Prostate gland (tissue), 2 donors: ENCODE measurements around the gene ALOX5AP. TPM values are rescaled to one million over a fixed set of nuclear protein-coding genes. Genes with fewer than 3 reads are reported as not detected.

Experiments
- DNase-seq: peaks from one replicate; pipeline ENCODE4 v3.0.0-alpha.2; 2019; ENCODE audit warnings: low spot score
- H3K27ac ChIP-seq, 2 donors: fragments of 200-600 bp; sonication (generic); 2 replicates each; pipeline ENCODE4 v1.5.1; 2017 to 2019
- H3K27me3 ChIP-seq: fragments of 200-600 bp; sonication (generic); replicated peaks from 2 replicates; pipeline ENCODE4 v1.5.1; 2019; ENCODE audit not compliant: insufficient read depth
- H3K36me3 ChIP-seq, 2 donors: fragments of 200-600 bp; sonication (generic); 1 replicate in 1 of 2; 2 replicates in 1 of 2; pipeline versions ENCODE4 v1.5.1 to v1.8.1; 2017 to 2019
- H3K4me1 ChIP-seq: fragments of 200-600 bp; sonication (generic); replicated peaks from 2 replicates; pipeline ENCODE4 v1.5.1; 2019
- H3K4me3 ChIP-seq, 2 donors: fragments of 200-600 bp; sonication (generic); 2 replicates each; pipeline ENCODE4 v1.5.1; 2017 to 2019
- H3K9me3 ChIP-seq: fragments of 200-600 bp; sonication (generic); 2 replicates; pipeline ENCODE4 v1.5.1; 2017
- CTCF ChIP-seq, 4 experiments: fragments of 200-600 bp in 2 of 4; fragments of 450-650 bp in 2 of 4; sonication (generic) in 2 of 4; IDR thresholded peaks; 1 replicate in 3 of 4; 2 replicates in 1 of 4; pipeline ENCODE4 v1.5.1; 2016 to 2019; ENCODE audit warnings: antibody characterized with exemption in 4 of 4, mild to moderate bottlenecking in 2 of 4, moderate library complexity in 2 of 4
- POLR2A ChIP-seq: fragments of 450-650 bp; IDR thresholded peaks from one replicate; pipeline ENCODE4 v1.6.1; 2016; ENCODE audit warnings: antibody characterized with exemption, mild to moderate bottlenecking
- POLR2AphosphoS5 ChIP-seq: sonication (generic); formaldehyde crosslinking; IDR thresholded peaks from one replicate; pipeline ENCODE4 v1.6.1; 2017; ENCODE audit warnings: antibody characterized with exemption
- WGBS: methylation state at CpG from one replicate; pipeline ENCODE4 v1.1.5; 2018; 5-methylcytosine and 5-hydroxymethylcytosine counted together
- intact Hi-C: fragments of 100-400 bp; cut with DNase I; formaldehyde crosslinking; loops from one replicate; pipeline ENCODE4 v1.14.2; 2022
- total RNA-seq, 2 donors: library from RNA; depleted of rRNA; stranded (reverse); fragments of >200 nt; gene quantifications; one replicate each; pipeline ENCODE4 v1.1.0, GENCODE V29; 2016

The ALOX5AP gene
- total RNA-seq, 2 donors from 2014 or later: 7.3 to 20.6 TPM

GRCh38 chr13:30738526-30739236, 3.3 kb downstream of the ALOX5AP start:
- no peaks in the 10 kb centered on the region for H3K9me3 ChIP-seq
- intact Hi-C loops: no loop called here
- H3K27me3 ChIP-seq: no peaks in the 10 kb centered on the region

GRCh38 chr13:30739237-30739528, 3.8 kb downstream of the ALOX5AP start:
- no peak overlapping the region for H3K4me3 ChIP-seq
- no peak for DNase-seq
- WGBS: 96% methylated on average over 2 of the region's 2 CpGs
- H3K36me3 ChIP-seq: no peaks in the 10 kb centered on the region
- H3K9me3 ChIP-seq: no peaks in the 10 kb centered on the region
- intact Hi-C loops: no loop called here
- H3K4me1 ChIP-seq: no peaks in the 10 kb centered on the region
- H3K27me3 ChIP-seq: no peaks in the 10 kb centered on the region
- no peak overlapping the region for H3K27ac ChIP-seq
- no peak for TF ChIP-seq POLR2A
- no peak for TF ChIP-seq POLR2AphosphoS5
- TF ChIP-seq CTCF (IDR thresholded peaks at IDR 0.05): no peak

More at GRCh38 chr13:30738526-30739236, 3.3 kb downstream of the ALOX5AP start:
- no peak overlapping the region for H3K27ac ChIP-seq
- no peak for TF ChIP-seq POLR2A
- TF ChIP-seq POLR2AphosphoS5: no peak
- TF ChIP-seq CTCF (IDR thresholded peaks at IDR 0.05): no peak
- no peak overlapping the region for H3K4me3 ChIP-seq
- no peaks in the 10 kb centered on the region for H3K36me3 ChIP-seq
- WGBS: 84% methylated on average over 9 of the region's 9 CpGs
- DNase-seq: no peak
- H3K4me1 ChIP-seq: no peaks in the 10 kb centered on the region

GRCh38 chr13:30739761-30740642, 4.7 kb downstream of the ALOX5AP start:
- Histone ChIP-seq H3K27me3 (no peaks in the 10 kb centered on the region), H3K9me3 (no peaks in the 10 kb centered on the region), H3K4me1 (no peaks in the 10 kb centered on the region), H3K4me3 (no peak overlapping the region), H3K36me3 (no peaks in the 10 kb centered on the region), H3K27ac (peak overlapping the region; percentile 11 to 27)
- intact Hi-C loops: loop anchor here (5.0 to 10.0 kb wide), 2 partner anchors 55 to 58 kb away; no protein-coding TSS in a partner anchor
- no peak for DNase-seq
- 53% methylated on average over 14 of the region's 14 CpGs for WGBS
- TF ChIP-seq CTCF (IDR thresholded peaks at IDR 0.05) (peak in 1 of 4 experiments; percentile 9), POLR2A (no peak), POLR2AphosphoS5 (peak; percentile 3)

- H3K4me3 ChIP-seq: no peak overlapping the region
- no peaks in the 10 kb centered on the region for H3K9me3 ChIP-seq
- H3K36me3 ChIP-seq: no peaks in the 10 kb centered on the region
- no peaks in the 10 kb centered on the region for H3K27me3 ChIP-seq
- 69% methylated on average over 6 of the region's 6 CpGs for WGBS
- no peak for DNase-seq
- intact Hi-C loops: loop anchor here (5.0 to 10.0 kb wide), 2 partner anchors 52 to 61 kb away; no protein-coding TSS in a partner anchor
- no peaks in the 10 kb centered on the region for H3K4me1 ChIP-seq
- TF ChIP-seq CTCF (IDR thresholded peaks at IDR 0.05) (no peak), POLR2AphosphoS5 (no peak), POLR2A (no peak)
- peak overlapping the region; percentile 54 to 71 for H3K27ac ChIP-seq
Observed at GRCh38 chr13:30742901-30743300, 7.6 kb downstream of the ALOX5AP start.
